Psoas muscle (tissue), 8 donors: Measurements from ENCODE around the gene HECW1. TPM values are rescaled to one million over a fixed set of nuclear protein-coding genes. Genes with fewer than 3 reads are reported as not detected.

ENCODE experiments used
- ATAC-seq, 4 donors: fragments of 200-7000 bp; cut with Tn5 transposase; one replicate each; pipeline ENCODE4 v1.9.1; 2020; ENCODE audit warnings: moderate library complexity in 3 of 4, mild to moderate bottlenecking in 2 of 4
- DNase-seq, 2 donors: peaks; one replicate each; pipeline ENCODE4 v3.0.0-alpha.2; 2020
- H3K27ac ChIP-seq: fragments of 200-600 bp; one replicate; pipeline ENCODE4 v1.8.0; 2022
- H3K27me3 ChIP-seq, 3 donors: fragments of 200-600 bp in 1 of 3; one replicate each; pipeline versions ENCODE4 v1.6.1 to v1.8.0; 2013 to 2022; ENCODE audit warnings: low read length in 2 of 3, mild to moderate bottlenecking in 2 of 3, moderate library complexity in 1 of 3; ENCODE audit not compliant: insufficient read depth in 3 of 3
- H3K36me3 ChIP-seq, 2 donors: fragments of 200-600 bp in 1 of 2; one replicate each; pipeline versions ENCODE4 v1.6.1 to v1.8.0; 2013 to 2022; ENCODE audit warnings: low read depth in 1 of 2, mild to moderate bottlenecking in 1 of 2, moderate library complexity in 1 of 2; ENCODE audit not compliant: insufficient read depth in 1 of 2
- H3K4me1 ChIP-seq: fragments of 200-600 bp; one replicate; pipeline ENCODE4 v1.8.0; 2022
- H3K4me3 ChIP-seq: fragments of 200-600 bp; one replicate; pipeline ENCODE4 v1.8.0; 2022; ENCODE audit warnings: mild to moderate bottlenecking
- H3K9me3 ChIP-seq: fragments of 200-600 bp; one replicate; pipeline ENCODE4 v1.8.0; 2022
- CTCF ChIP-seq: fragments of 200-600 bp; IDR thresholded peaks from one replicate; pipeline ENCODE4 v1.8.0; 2022; ENCODE audit warnings: antibody characterized with exemption
- WGBS, 3 donors: extraction: QIAGEN DNeasy Blood & Tissue Kit; methylation state at CpG; one replicate each; pipeline versions ENCODE4 v1.1.6 to v1.1.7; 2013; 5-methylcytosine and 5-hydroxymethylcytosine counted together
- intact Hi-C, 2 donors: fragments of 100-400 bp; cut with DNase I; formaldehyde crosslinking; loops; one replicate each; pipeline versions ENCODE4 v1.11.0 to v1.14.2; 2022
- polyA plus RNA-seq, 3 donors: library from polyadenylated mRNA; stranded (reverse); fragments of 200-250 nt; gene quantifications; one replicate each; pipeline ENCODE4 v1.2.3, GENCODE V29; 2013
- total RNA-seq, 4 donors: library from RNA; stranded (reverse); fragmentation: NEBNext Ultra II Directional in 2 of 4; extraction: Animal tissue kit (Norgen Biotek cat#: 25700) in 2 of 4; gene quantifications; one replicate each; pipeline versions ENCODE4 v1.2.1 to v1.2.4, GENCODE V29; 2021 to 2023
- donor health status: healthy with polysubstance abuse.
- donor health status: DM: no; HTN: no; CAD: no; lungs with moderate emphysema.
- donor health status: Bipolar disorder and iron deficiency.
- donor health status: healthy.
- donor health status: DM: yes; HTN: yes; CAD: no.
- donor health status: DM: no; HTN: no; CAD: no.
- donor health status: DM: no; HTN: no; CAD: no.
- donor health status: DM: yes; HTN: yes; CAD: no.

Gene HECW1
- total and polyA plus RNA-seq, 7 donors = 0.07 to 2.8 (median 1.0) TPM

- H3K27ac ChIP-seq = no peak overlapping the region
- DNase-seq (no peak), ATAC-seq (no peak)
- no peaks in the 10 kb centered on the region for H3K4me1 ChIP-seq
- no peak for TF ChIP-seq CTCF
- intact Hi-C loops = no loop called here
- H3K4me3 ChIP-seq = no peak overlapping the region
- H3K27me3 ChIP-seq = no peaks in the 10 kb centered on the region
- H3K9me3 ChIP-seq = no peaks in the 10 kb centered on the region
- H3K36me3 ChIP-seq = no peaks in the 10 kb centered on the region
- WGBS, 3 donors = 47 to 62% (median 59%) methylated on average over 2 of the region's 2 CpGs
Observed at GRCh38 chr7:43139137-43139536, 26.7 kb downstream of the HECW1 start.

GRCh38 chr7:43140186-43140585, 27.7 kb downstream of the HECW1 start:
- no peak for TF ChIP-seq CTCF
- ATAC-seq = no peak
- WGBS, 3 donors = 57 to 68% (median 63%) methylated on average over 7 of the region's 7 CpGs

GRCh38 chr7:43141091-43141490, 28.6 kb downstream of the HECW1 start:
- H3K27me3 ChIP-seq = no peaks in the 10 kb centered on the region
- no peak overlapping the region for H3K27ac ChIP-seq
- intact Hi-C loops = no loop called here
- H3K4me3 ChIP-seq = no peak overlapping the region
- ATAC-seq (no peak), DNase-seq (no peak)
- no peaks in the 10 kb centered on the region for H3K9me3 ChIP-seq
- WGBS, 3 donors = 70 to 76% (median 73%) methylated on average over 5 of the region's 5 CpGs
- no peak for TF ChIP-seq CTCF
- no peaks in the 10 kb centered on the region for H3K36me3 ChIP-seq
- no peaks in the 10 kb centered on the region for H3K4me1 ChIP-seq

More at GRCh38 chr7:43140186-43140585, 27.7 kb downstream of the HECW1 start:
- Histone ChIP-seq H3K27ac (no peak overlapping the region), H3K9me3 (no peaks in the 10 kb centered on the region), H3K27me3 (no peaks in the 10 kb centered on the region), H3K4me3 (no peak overlapping the region), H3K36me3 (no peaks in the 10 kb centered on the region), H3K4me1 (no peaks in the 10 kb centered on the region)
- no peak for DNase-seq
- intact Hi-C loops = no loop called here

GRCh38 chr7:43142703-43143102, 30.3 kb downstream of the HECW1 start:
- Histone ChIP-seq H3K36me3 (no peaks in the 10 kb centered on the region), H3K27me3 (no peaks in the 10 kb centered on the region), H3K4me1 (no peaks in the 10 kb centered on the region), H3K4me3 (no peak overlapping the region), H3K9me3 (no peaks in the 10 kb centered on the region), H3K27ac (no peak overlapping the region)
- DNase-seq (no peak), ATAC-seq (no peak)
- TF ChIP-seq CTCF = no peak
- 93 to 95% (median 94%) methylated on average over 5 of the region's 5 CpGs for WGBS, 3 donors
- intact Hi-C loops = no loop called here

- no peaks in the 10 kb centered on the region for H3K9me3 ChIP-seq
- DNase-seq (no peak), ATAC-seq (no peak)
- no peaks in the 10 kb centered on the region for H3K27me3 ChIP-seq
- intact Hi-C loops = no loop called here
- TF ChIP-seq CTCF = no peak
- H3K4me3 ChIP-seq = no peak overlapping the region
- no peaks in the 10 kb centered on the region for H3K36me3 ChIP-seq
- no peaks in the 10 kb centered on the region for H3K4me1 ChIP-seq
- no peak overlapping the region for H3K27ac ChIP-seq
- WGBS, 3 donors = 57 to 74% (median 62%) methylated on average over 5 of the region's 5 CpGs
Observed at GRCh38 chr7:43143918-43144589, 31.6 kb downstream of the HECW1 start.
